PC-9 (cell line): ENCODE data around the gene ZPBP2.

Source experiments
- CTCF ChIP-seq: fragments of 200-600 bp; sonication (generic); conservative IDR thresholded peaks from 2 replicates; pipeline ENCODE4 v1.6.1; 2017; ENCODE audit warnings: mixed run types, antibody characterized with exemption, mild to moderate bottlenecking, moderate library complexity
- EZH2 ChIP-seq: fragments of 200-600 bp; sonication (generic); IDR thresholded peaks from 2 replicates; pipeline ENCODE4 v1.8.0; 2017; ENCODE audit warnings: antibody characterized with exemption, low read depth

- TF ChIP-seq CTCF, result no peak
- no peak for TF ChIP-seq EZH2
These were observed 22.8 kb upstream of the ZPBP2 start for GRCh38 chr17:39845052-39845846.
